Large intestine (tissue), 3 donors: ENCODE measurements around the gene NIPBL. TPM values are rescaled to one million over a fixed set of nuclear protein-coding genes. Genes with fewer than 3 reads are reported as not detected.
A peak's percentile ranks its signal among the peaks of the same experiment; 100 is the strongest.

Source experiments
- DNase-seq, 2 donors: peaks; one replicate each; pipeline versions ENCODE4 v3.0.0 to v3.0.0-alpha.2; 2013
- H3K27ac ChIP-seq: one replicate; pipeline ENCODE4 v1.5.1; 2013; ENCODE audit warnings: low read length
- H3K27me3 ChIP-seq: 2 replicates; pipeline ENCODE4 v1.6.1; 2013; ENCODE audit warnings: low read length; ENCODE audit not compliant: control insufficient read depth, insufficient read depth
- H3K36me3 ChIP-seq: 2 replicates; pipeline ENCODE4 v1.6.1; 2013; ENCODE audit warnings: low read length; ENCODE audit not compliant: control insufficient read depth, insufficient read depth
- H3K4me1 ChIP-seq: one replicate; pipeline ENCODE4 v1.6.1; 2013; ENCODE audit warnings: low read length; ENCODE audit not compliant: control insufficient read depth, insufficient read depth
- H3K4me3 ChIP-seq: one replicate; pipeline ENCODE4 v1.5.1; 2013; ENCODE audit warnings: low read length
- H3K9me3 ChIP-seq: one replicate; pipeline ENCODE4 v1.6.1; 2013; ENCODE audit warnings: mild to moderate bottlenecking, low read depth, low read length, moderate library complexity; ENCODE audit not compliant: control insufficient read depth
- WGBS: methylation state at CpG from one replicate; pipeline ENCODE4 v1.1.5; 2013; ENCODE audit warnings: low lambda C conversion rate; ENCODE audit not compliant: insufficient coverage; 5-methylcytosine and 5-hydroxymethylcytosine counted together
- polyA plus RNA-seq: library from polyadenylated mRNA; unstranded; fragments of 120-200 nt; gene quantifications from one replicate; pipeline ENCODE4 v1.2.1, GENCODE V29; 2013

The NIPBL gene
- polyA plus RNA-seq, 1 donor = 34.1 TPM

DNA sequence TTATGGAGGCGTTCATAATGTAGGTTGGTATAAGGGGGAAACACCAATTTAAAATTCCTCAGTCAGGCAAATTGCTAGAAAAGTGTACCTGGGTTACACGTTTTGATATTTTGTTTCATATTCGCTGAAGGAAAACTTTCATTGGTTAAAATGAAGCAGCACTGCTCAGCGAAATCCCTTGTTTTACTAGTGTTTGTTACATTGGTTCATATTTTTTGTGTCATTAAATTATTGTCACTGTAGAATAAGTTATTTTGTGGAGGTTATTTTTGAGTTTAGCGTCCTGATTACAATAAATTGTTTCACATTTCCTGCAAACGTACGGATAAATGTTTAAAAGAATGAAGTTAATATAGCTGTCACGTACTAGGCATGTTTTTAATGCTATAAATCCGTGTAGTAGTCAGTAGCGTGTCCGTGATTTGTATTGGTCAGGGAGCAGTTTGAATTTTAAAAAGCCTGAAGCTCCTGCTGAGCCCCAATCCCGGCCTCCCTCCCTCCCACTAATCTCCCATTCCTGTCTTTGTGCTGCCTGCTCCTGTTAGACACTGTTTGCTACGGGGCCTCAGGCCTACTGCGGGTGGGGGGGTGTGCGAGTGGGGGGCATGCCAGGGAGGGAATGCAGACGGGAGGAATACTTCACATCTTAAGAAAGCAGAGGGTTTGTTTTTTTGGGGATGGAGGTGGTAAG, 2.0 kb downstream of the NIPBL start:
- peak overlapping the region; percentile 97 for H3K4me3 ChIP-seq
- H3K4me1 ChIP-seq = peaks cover 11% of the 10 kb centered on the region
- no peaks in the 10 kb centered on the region for H3K36me3 ChIP-seq
- H3K27me3 ChIP-seq = no peaks in the 10 kb centered on the region
- H3K9me3 ChIP-seq = no peaks in the 10 kb centered on the region
- DNase-seq = peak in 1 of 2 donors; percentile 45
- WGBS = 7% methylated on average over 6 of the region's 16 CpGs
- H3K27ac ChIP-seq = peak overlapping the region; percentile 98

DNA sequence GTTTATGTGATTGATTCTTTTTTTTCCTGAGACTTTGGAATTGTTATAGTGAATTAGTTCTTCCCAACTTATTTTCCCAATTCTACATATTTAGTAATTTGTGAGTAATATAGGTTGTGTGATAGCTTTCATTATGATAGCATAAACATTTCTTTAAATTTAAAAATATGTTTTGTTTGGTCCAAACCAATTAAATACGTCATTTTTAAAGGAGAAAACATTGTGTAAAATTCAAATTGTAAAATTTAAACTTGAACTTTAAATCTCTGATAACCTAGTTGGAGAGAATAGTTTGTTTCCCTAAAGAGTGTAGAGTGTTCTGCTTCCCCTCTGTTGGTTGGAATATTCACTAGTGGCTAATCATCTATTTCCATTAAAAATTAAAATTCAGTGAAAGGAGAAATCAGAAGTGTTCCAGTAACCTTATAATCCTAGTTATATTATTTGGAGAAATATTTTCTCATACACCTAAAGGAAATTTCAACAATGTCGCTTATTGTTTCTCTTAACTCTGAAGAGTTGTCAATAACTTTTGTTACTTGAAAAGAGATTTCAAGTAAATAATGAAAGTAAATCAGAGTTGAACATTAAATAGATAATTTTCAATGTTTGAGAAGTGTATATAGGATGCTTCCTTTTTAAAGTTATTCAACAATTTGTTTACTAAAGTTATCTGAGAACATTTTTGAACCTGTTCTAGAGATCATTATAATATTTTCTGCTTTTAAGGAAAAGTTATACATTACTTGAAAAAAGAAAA, 2.9 kb downstream of the NIPBL start:
- Histone ChIP-seq H3K4me1 (peaks cover 8% of the 10 kb centered on the region), H3K27ac (peak overlapping the region; percentile 98)
- 58% methylated on average over 2 of the region's 2 CpGs for WGBS

DNA sequence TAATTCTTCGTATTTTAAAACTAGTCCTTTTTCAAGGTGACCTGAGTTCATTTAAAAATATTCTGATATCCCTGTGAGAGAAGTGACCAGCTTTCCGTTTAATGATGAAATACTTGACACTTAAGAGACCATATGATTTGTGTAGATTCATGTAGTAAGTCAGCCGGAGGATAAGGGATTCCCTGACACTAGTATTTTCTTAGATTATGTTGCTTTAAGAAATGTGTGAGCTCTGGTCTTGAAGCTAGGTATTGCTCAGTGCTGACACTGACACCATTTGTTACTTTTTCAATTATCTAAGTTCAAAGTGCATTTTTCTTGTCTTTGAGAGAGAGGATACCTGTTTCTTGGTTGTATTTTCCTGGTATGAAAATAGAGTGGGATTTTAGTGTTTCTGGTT, 4.2 kb downstream of the NIPBL start:
- peak; percentile 42 to 70 for DNase-seq
- peaks cover 2% of the 10 kb centered on the region for H3K9me3 ChIP-seq
- 0% methylated on average over 1 of the region's 3 CpGs for WGBS
- peaks cover 6% of the 10 kb centered on the region for H3K4me1 ChIP-seq
- H3K36me3 ChIP-seq = peaks cover 7% of the 10 kb centered on the region
- no peak overlapping the region for H3K4me3 ChIP-seq
- H3K27me3 ChIP-seq = no peaks in the 10 kb centered on the region
- peak overlapping the region; percentile 30 for H3K27ac ChIP-seq

More for the DNA sequence above, 2.9 kb downstream of the NIPBL start:
- no peaks in the 10 kb centered on the region for H3K27me3 ChIP-seq
- no peaks in the 10 kb centered on the region for H3K36me3 ChIP-seq
- H3K9me3 ChIP-seq = no peaks in the 10 kb centered on the region
- no peak for DNase-seq
- H3K4me3 ChIP-seq = peak overlapping the region; percentile 97

- peak overlapping the region; percentile 30 for H3K27ac ChIP-seq
- H3K4me1 ChIP-seq = peaks cover 6% of the 10 kb centered on the region
- H3K27me3 ChIP-seq = no peaks in the 10 kb centered on the region
- no peak overlapping the region for H3K4me3 ChIP-seq
- DNase-seq = no peak
- peaks cover 9% of the 10 kb centered on the region for H3K36me3 ChIP-seq
- H3K9me3 ChIP-seq = peaks cover 2% of the 10 kb centered on the region
Measured at GRCh38 chr5:36881304-36881703, 4.7 kb downstream of the NIPBL start.

- H3K27me3 ChIP-seq = no peaks in the 10 kb centered on the region
- H3K27ac ChIP-seq = peak overlapping the region; percentile 30
- WGBS = no CpG with 5 or more reads among the region's 1 CpG
- H3K4me1 ChIP-seq = peaks cover 6% of the 10 kb centered on the region
- DNase-seq = no peak
- H3K36me3 ChIP-seq = peaks cover 9% of the 10 kb centered on the region
- H3K9me3 ChIP-seq = peaks cover 2% of the 10 kb centered on the region
- no peak overlapping the region for H3K4me3 ChIP-seq
Measured at GRCh38 chr5:36881807-36882206, 5.2 kb downstream of the NIPBL start.

DNA sequence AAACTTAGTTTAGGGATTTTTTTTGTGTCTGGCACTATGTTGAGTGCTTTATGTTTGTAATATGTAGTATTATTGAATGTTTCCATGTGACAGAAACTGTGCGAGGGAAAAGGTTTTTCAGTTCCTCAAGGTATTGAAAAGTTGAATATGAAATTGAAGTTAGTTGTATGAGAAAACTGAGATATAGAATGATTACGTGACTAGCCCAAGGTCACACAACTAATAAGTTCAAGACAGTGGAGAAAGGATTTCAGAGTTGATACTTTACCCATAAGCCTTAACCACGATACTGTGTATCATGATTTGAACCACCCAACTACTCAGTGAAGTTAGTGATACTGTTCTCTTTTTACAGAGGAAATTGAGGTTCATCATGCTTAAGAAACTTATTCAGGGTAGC, 5.7 kb downstream of the NIPBL start:
- WGBS = 74% methylated on average over 3 of the region's 3 CpGs
- Histone ChIP-seq H3K36me3 (peaks cover 9% of the 10 kb centered on the region), H3K4me3 (no peak overlapping the region), H3K9me3 (peaks cover 2% of the 10 kb centered on the region), H3K27me3 (no peaks in the 10 kb centered on the region), H3K4me1 (peaks cover 6% of the 10 kb centered on the region), H3K27ac (peak overlapping the region; percentile 30)
- DNase-seq = no peak

DNA sequence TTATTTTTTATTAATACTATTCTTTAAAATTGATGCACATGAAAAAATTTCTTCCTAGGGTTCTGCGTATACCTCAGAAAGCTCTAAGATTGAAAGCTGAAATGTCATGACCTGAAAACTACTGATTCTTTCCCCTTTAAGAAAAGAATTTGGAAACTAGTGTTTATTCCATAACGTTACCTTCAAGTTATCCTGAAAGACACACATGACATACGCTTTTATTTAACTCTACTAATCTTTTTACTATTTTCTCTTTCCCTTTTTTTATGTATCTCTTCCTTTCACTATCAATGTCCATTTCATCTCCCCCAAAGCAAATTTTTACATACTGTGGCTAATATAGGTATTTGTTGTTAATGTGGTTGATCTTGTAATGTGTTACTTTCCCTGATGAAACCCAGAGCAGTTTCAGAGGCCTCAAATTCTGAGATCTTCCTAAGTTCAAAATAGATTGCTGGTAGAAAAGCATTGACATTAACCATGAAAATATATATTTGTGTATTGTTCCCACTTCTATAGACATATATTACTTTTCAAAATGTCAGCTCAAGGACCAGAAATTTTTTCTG, 7.4 kb downstream of the NIPBL start:
- WGBS = 81% methylated on average over 3 of the region's 3 CpGs
- peaks cover 6% of the 10 kb centered on the region for H3K4me1 ChIP-seq
- DNase-seq = no peak
- H3K27me3 ChIP-seq = no peaks in the 10 kb centered on the region
- H3K4me3 ChIP-seq = no peak overlapping the region
- H3K27ac ChIP-seq = no peak overlapping the region
- H3K9me3 ChIP-seq = peaks cover 2% of the 10 kb centered on the region
- H3K36me3 ChIP-seq = peaks cover 9% of the 10 kb centered on the region

GRCh38 chr5:36885149-36885548, 8.6 kb downstream of the NIPBL start:
- DNase-seq = no peak
- no peak overlapping the region for H3K27ac ChIP-seq
- no peak overlapping the region for H3K4me3 ChIP-seq
- peaks cover 6% of the 10 kb centered on the region for H3K4me1 ChIP-seq
- WGBS = 80% methylated on average over 1 of the region's 10 CpGs
- peaks cover 2% of the 10 kb centered on the region for H3K9me3 ChIP-seq
- H3K27me3 ChIP-seq = no peaks in the 10 kb centered on the region
- H3K36me3 ChIP-seq = peaks cover 9% of the 10 kb centered on the region

DNA sequence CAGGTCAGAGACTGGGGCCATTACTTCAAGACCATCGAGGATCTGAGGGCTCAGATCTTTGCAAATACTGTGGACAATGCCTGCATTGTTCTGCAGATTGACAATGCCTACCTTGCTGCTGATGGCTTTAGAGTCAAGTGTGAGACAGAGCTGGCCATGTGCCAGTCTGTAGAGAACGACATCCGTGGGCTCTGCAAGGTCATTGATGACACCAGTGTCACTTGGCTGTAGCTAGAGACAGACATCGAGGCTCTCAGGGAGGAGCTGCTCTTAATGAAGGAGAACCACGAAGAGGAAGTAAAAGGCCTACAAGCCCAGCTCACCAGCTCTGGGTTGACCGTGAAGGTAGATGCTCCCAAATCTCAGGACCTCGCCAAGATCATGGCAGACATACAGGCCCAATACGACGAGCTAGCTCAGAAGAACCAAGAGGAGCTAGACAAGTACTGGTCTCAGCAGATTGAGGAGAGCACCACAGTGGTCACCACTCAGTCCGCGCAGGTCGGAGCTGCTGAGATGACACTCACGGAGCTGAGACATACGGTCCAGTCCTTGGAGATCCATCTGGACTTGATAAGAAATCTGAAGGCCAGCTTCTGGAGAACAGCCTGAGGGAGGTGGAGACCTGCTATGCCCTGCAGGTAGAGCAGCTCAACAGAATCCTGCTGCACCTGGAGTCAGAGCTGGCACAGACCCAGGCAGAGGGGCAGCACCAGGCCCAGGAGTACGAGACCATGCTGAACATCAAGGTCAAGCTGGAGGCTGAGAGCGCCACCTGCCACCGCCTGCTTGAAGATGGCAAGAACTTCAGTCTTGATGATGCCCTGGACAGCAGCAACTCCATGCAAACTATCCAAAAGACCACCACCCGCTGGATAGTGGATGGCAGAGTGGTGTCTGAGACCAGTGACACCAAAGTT, 9.3 kb downstream of the NIPBL start:
- Histone ChIP-seq H3K27me3 (no peaks in the 10 kb centered on the region), H3K36me3 (peaks cover 9% of the 10 kb centered on the region), H3K9me3 (peaks cover 2% of the 10 kb centered on the region), H3K27ac (no peak overlapping the region), H3K4me1 (peaks cover 6% of the 10 kb centered on the region), H3K4me3 (no peak overlapping the region)
- no peak for DNase-seq
- WGBS = no CpG with 5 or more reads among the region's 18 CpGs

GRCh38 chr5:36886791-36887190, 10.2 kb downstream of the NIPBL start:
- no peaks in the 10 kb centered on the region for H3K27me3 ChIP-seq
- peaks cover 2% of the 10 kb centered on the region for H3K9me3 ChIP-seq
- H3K36me3 ChIP-seq = peaks cover 14% of the 10 kb centered on the region
- no peaks in the 10 kb centered on the region for H3K4me1 ChIP-seq
- WGBS = 86% methylated on average over 1 of the region's 3 CpGs
- H3K27ac ChIP-seq = no peak overlapping the region
- no peak for DNase-seq
- H3K4me3 ChIP-seq = no peak overlapping the region
